Retinal pigment epithelial cell (primary cell): ENCODE results near the gene NPIPA7.
"Not testable (repeated sequence)": the region's sequence is repeated elsewhere in the genome, so short reads cannot be mapped to it uniquely, and the experiment has no call there.

ENCODE experiments used
- DNase-seq: peaks from one replicate; pipeline ENCODE4 v3.0.0-alpha.2; 2010; ENCODE audit warnings: low read depth
- H3K4me3 ChIP-seq: 2 replicates; pipeline ENCODE4 v1.5.1; 2011; ENCODE audit warnings: mild to moderate bottlenecking, low read length, control low read depth, moderate library complexity

Gene NPIPA7

DNA sequence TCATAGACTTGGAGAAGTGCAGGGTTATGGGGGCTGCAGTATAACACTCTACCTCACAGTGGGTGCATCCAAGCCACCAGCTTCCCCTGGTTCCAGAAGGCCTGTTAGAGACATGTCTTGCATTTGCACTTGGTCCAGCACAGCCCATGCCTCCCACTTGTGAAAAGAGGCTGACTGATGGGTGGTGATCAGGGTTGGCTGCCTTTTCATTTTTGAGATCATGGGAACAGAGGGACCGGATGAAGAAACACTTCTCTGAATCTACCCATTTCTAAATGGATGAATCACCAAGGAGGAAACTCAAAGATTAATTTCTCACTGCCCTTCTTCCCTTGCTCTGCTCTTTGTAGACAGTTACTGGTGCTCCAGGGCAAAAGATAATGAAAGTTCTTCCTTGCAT is 34.8 kb downstream of the NPIPA7 start:
- not testable (repeated sequence) for H3K4me3 ChIP-seq, DNase-seq

DNA sequence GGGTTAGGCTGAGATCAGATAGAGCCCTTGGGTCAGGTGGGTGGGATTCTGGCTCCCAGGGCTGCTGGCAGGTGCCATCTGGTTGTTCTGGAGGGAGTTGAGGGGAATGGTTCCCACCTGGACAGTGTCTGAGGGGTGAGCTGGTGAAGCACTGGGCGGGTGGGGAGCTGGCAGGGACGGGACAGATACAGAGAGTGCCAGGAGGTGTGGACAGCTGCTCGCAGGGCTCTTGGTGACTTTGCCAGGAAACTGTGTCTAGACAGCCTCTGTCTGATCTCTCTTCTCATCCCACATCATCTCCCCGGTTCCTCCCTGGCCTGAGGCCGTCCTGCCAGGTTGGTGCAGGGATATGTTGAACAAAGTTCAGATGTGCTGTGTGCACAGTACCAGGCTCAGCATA is 38.1 kb downstream of the NPIPA7 start:
- not testable (repeated sequence) for H3K4me3 ChIP-seq, DNase-seq

DNA sequence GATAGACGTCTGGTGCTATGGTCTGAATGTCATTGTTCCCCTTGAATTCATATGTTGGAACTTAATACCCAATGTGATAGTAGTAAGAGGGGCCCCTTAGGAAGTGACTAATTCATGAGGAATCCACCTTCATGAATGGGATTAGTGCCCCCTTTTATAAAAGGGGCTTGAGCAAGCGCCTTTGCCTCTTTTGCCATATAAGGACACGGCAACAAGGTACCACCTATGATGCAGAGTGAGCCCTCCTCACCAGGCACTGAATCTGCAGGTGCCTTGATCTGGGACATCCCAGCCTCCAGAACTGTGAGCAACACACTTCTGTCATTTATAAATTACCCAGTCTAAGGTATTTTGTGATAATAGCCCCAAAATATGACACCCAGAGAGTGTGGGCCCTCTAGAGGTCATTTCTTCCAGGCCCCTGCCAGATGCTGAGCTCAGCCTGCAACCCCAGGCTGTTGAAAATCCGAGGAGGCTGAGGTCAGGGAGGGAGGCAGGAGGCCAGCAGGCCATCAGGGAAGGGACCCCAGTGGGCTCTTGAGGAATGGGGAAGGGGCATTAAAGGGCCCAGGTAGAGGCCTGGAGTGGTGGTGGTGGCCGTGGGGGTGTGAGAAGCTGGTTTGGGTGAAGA is 39.1 kb downstream of the NPIPA7 start:
- not testable (repeated sequence) for H3K4me3 ChIP-seq, DNase-seq

DNA sequence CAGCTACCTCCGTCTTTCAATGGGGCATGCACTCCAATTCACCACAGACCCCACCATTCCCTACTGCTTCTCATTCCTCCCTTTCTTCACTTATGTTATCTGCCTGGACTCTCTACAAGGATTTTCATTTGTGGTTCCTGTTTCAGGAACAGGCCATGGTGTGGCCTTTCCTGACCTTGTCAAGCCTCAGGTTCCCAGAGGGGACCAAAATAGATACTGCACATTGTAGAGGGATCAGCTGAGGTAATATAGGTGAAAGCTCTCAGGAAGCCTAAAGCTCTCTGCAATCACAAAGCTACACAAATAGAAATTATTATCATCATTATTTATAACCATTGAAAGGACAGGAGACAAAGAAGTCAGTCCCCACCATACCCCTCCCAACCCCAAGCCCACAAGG is 41.6 kb downstream of the NPIPA7 start:
- not testable (repeated sequence) for DNase-seq, H3K4me3 ChIP-seq

DNA sequence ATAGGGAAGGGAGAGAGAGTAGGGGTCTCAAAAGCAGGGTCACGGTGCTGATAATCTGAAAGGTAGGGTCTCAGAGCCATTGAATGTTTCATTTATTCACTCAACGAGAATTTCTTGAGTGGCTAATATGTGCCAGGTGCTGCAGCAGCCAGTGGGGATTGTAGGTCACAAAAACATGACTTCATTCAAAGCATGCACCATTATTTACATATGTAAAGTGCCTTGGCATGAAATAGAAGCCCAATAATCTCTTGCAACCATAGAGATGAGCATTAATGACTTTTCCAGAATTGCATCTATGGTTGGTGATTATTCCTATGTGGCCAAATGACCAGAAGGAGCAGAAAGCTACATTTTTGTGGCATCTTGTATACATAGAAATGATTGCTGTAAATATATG is 46.2 kb downstream of the NPIPA7 start:
- not testable (repeated sequence) for DNase-seq, H3K4me3 ChIP-seq

DNA sequence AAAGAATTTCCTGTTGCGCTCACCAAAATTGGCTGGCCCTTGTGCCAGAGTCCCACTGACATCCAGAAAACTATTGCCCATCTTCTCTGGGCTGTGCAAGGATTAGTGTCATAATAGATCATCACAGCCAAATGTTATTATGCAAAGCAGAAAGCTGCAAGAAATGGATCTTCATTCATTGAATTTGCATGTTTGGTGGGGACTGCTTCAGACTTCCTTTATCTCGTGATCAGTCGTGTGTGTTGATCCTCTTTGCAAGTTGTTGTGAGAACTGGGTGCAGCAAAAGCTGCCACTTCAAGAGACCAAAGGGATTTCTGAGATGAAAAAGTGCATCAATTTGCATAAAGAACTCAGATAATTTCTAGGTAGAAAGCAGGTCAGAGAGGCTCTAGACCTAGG is 52.2 kb downstream of the NPIPA7 start:
- not testable (repeated sequence) for DNase-seq, H3K4me3 ChIP-seq

DNA sequence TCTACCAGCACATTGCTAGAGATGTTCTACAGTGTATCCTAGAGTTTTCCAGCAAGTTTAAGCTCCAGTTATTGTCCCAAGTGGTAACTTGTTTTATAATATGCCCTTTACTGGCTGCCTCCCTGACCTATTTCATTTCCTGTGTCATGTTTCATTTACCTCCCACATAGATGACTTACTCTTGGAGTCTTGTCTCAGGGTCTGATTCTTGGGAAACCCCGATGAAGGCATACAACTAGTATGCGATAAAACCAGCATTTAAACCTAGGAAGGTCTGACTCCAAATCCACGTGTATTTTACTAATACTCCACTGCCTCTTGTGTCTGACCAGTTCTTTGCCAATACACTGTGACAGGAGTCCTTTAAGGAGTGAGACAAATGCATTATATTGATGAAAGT is 55.8 kb downstream of the NPIPA7 start:
- not testable (repeated sequence) for H3K4me3 ChIP-seq, DNase-seq

DNA sequence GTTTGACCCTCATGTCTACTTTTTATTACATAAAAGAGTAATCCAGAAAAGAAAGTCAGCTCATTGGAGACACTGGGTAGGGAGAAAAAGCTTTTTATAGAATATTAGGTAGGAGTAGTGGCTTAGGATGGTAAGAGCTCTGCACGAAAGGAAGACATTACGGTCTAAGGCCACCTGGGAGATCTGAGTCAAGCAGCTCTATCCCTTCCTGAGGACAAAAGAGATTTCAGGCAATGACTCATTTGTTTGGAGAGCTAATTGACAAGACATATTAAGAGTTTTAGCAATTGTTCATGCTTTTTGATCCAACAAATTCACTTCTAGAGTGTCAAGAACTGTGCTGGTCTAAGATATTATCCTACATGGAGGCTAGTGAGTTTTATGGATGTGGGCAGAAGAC is 62.5 kb downstream of the NPIPA7 start:
- DNase-seq, H3K4me3 ChIP-seq: not testable (repeated sequence)
